NT2/D1 (cell line): Measurements from ENCODE around the gene NUDC.

ENCODE experiments used
- DNase-seq: peaks from one replicate; pipeline ENCODE4 v3.0.0-alpha.2; 2011; ENCODE audit warnings: low read depth, low spot score
- H3K27me3 ChIP-seq: 2 replicates; pipeline ENCODE4 v1.6.0; 2011; ENCODE audit warnings: mild to moderate bottlenecking; ENCODE audit not compliant: insufficient read length, insufficient read depth
- H3K36me3 ChIP-seq: 2 replicates; pipeline ENCODE4 v1.6.1; 2011; ENCODE audit warnings: mild to moderate bottlenecking, low read length, mixed read lengths; ENCODE audit not compliant: insufficient read depth, insufficient read length
- H3K4me1 ChIP-seq: 2 replicates; pipeline ENCODE4 v1.5.1; 2011; ENCODE audit not compliant: insufficient read depth, insufficient read length
- H3K4me3 ChIP-seq: 2 replicates; pipeline ENCODE4 v1.5.1; 2011; ENCODE audit warnings: low read depth; ENCODE audit not compliant: insufficient read length
- H3K9ac ChIP-seq: 2 replicates; pipeline ENCODE4 v1.6.0; 2011; ENCODE audit warnings: low read depth; ENCODE audit not compliant: insufficient read length
- H3K9me3 ChIP-seq: 2 replicates; pipeline ENCODE4 v1.5.1; 2011; ENCODE audit warnings: mild to moderate bottlenecking, low read length; ENCODE audit not compliant: insufficient read depth
- SUZ12 ChIP-seq: IDR thresholded peaks from 2 replicates; pipeline ENCODE4 v1.6.1; 2011; ENCODE audit not compliant: insufficient read length, insufficient read depth; ENCODE audit errors: extremely low read depth
- YY1 ChIP-seq: IDR thresholded peaks from 2 replicates; pipeline ENCODE4 v1.6.1; 2011; ENCODE audit not compliant: insufficient read length, insufficient read depth
- ZNF274 ChIP-seq: IDR thresholded peaks from 2 replicates; pipeline ENCODE4 v1.6.1; 2011; ENCODE audit warnings: mild to moderate bottlenecking, low read depth, low read length

The NUDC gene

DNA sequence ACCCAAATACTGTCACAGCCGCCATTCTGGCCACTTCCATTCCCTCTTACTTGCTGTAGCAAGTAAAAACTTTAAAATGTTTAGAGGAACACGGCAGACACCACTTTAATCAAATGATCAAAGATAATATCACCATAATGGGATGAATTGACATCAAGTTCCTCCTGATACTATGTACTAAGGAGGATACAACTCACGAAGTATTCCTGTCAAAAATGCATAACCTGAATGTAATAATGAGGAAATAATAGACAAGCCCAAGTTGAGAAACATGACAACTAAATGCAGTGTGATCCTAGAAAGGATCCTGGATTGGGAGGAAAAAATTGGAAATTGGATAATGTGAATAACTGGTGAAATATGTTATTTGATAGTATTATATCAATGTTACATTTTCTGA lies 34.8 kb downstream of the NUDC start:
- no peaks in the 10 kb centered on the region for H3K9me3 ChIP-seq
- H3K9ac ChIP-seq: no peak overlapping the region
- DNase-seq: no peak

DNA sequence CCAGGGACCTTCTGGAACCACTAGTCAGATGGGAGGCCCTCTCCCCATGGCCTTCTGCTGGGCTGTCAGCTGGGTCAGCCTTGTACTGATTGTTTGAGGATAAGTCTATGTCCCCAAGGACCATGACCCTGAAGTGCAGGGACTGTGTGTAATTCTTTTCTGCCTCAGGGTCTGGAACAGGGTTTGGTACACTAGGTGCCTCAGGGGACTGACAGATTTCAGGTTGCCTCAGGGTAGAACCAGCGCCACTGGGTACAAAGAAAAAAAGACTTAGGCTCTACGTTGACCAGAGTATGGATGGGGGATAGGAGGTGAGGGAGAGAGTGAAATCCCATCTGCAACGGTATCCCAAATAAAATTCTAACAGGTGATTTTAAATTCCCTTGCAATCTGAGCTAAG lies 35.8 kb downstream of the NUDC start:
- Histone ChIP-seq H3K9ac (no peak overlapping the region), H3K36me3 (no peaks in the 10 kb centered on the region), H3K4me3 (no peak overlapping the region), H3K4me1 (no peaks in the 10 kb centered on the region), H3K9me3 (no peaks in the 10 kb centered on the region), H3K27me3 (peaks cover 40% of the 10 kb centered on the region)
- no peak for DNase-seq
- TF ChIP-seq SUZ12: no peak
- no peak for TF ChIP-seq YY1
- TF ChIP-seq ZNF274: no peak

More for the DNA sequence above, 34.8 kb downstream of the NUDC start:
- no peak overlapping the region for H3K4me3 ChIP-seq
- TF ChIP-seq YY1 (no peak), ZNF274 (no peak), SUZ12 (no peak)
- H3K27me3 ChIP-seq: peaks cover 30% of the 10 kb centered on the region
- peaks cover 3% of the 10 kb centered on the region for H3K36me3 ChIP-seq
- no peaks in the 10 kb centered on the region for H3K4me1 ChIP-seq

DNA sequence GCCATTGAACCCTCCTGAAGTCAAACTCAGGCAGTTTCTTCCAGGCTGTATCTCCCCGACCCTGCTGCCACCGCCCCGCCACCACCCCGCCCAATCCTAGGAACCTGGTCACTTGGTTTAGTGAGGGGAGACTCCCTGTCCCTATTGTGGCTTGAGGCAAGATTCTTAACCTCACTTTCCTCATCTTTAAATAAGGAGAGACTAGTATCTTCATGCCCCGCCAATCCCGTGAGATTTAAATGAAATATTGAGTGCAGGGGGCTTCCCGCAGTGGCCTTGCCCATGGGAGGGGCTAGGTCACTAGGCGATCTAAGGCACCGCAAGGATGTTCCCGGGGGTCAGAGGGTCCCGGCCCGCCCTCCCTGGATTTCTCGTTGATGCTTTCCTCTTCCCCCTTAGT lies 37.7 kb downstream of the NUDC start:
- Histone ChIP-seq H3K4me1 (no peaks in the 10 kb centered on the region), H3K4me3 (peak overlapping the region; percentile 89), H3K9ac (no peak overlapping the region), H3K36me3 (no peaks in the 10 kb centered on the region), H3K27me3 (peaks cover 44% of the 10 kb centered on the region), H3K9me3 (no peaks in the 10 kb centered on the region)
- no peak for DNase-seq
- TF ChIP-seq ZNF274 (no peak), SUZ12 (no peak), YY1 (no peak)

DNA sequence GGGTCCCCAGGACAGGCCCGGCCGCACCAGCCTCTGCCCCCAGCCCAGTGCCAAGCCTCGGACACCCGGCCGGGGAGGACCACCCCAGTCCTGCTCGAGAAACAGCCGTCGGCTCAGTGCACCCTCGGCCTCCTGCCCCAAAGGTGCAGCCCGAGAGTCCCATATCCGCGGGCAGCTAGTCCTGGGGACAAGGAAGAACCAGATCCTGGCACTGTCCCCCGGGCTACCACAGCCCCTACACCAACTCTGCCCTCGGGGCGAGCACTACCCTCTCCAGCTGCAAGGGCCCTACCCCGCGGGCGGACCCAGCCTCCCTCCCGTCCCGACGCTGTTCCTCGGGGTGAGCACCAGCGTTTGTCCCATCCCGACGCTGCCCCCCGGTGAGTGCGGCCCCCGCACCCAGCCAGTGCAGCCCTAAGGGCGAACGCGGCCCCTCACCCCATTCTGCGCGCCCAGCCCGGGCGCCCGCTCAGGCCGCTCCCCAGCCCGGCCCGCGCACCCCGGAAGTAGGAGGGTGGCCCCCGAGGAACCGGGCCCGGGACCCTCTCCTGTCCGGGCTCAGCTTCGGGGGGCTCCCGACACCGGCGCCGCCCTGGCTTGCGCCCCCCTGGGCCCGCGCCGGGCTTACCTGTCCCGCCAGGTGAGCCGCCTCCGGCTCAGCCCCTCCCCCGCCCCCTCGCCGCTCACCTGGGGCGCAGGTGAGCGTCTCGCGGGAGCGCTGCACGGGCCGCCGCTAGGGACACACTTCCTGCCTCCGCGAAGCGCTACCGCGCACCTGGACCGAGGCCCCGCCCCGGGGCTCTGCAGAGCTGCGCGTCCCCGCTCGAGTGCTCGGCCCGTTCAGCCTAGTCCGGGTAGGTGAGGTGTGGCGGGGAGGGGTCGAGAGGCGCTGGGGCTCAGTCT lies 38.4 kb downstream of the NUDC start, which contains the start of gene KDF1:
KDF1 (minus strand) TSS at position 747 of the 903 bp plus-strand sequence. CDS start 8,088 bp downstream, outside the sequence.
- H3K9me3 ChIP-seq: no peaks in the 10 kb centered on the region
- peak within 1 kb of the TSS; percentile 89 for H3K9ac ChIP-seq
- no peaks in the 10 kb centered on the region for H3K36me3 ChIP-seq
- H3K4me1 ChIP-seq: no peaks in the 10 kb centered on the region
- DNase-seq: peak; percentile 18
- H3K4me3 ChIP-seq: peak within 1 kb of the TSS; percentile 89
- H3K27me3 ChIP-seq: peaks cover 44% of the 10 kb centered on the region
- TF ChIP-seq YY1 (no peak), ZNF274 (no peak), SUZ12 (no peak)

DNA sequence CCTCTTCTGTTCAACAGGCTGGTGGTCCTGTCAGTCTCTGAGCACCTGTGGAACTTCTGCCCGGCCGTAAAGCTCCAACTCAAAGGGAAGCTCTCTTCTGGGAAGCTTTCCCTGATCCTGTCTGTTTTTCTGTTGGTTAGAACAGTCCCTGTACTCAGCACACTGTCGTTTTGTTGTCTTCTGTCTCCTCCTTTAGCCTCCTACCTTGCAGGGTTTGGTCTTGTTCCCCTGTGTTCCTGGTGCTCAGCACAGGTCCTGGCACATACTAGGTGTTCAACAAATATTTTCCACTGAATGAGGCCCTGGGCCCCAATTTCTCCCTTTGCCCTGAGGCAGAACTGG lies 39.1 kb downstream of the NUDC start:
- TF ChIP-seq YY1 (no peak), SUZ12 (no peak), ZNF274 (no peak)
- no peak for DNase-seq
- Histone ChIP-seq H3K9ac (peak overlapping the region; percentile 89), H3K4me3 (peak overlapping the region; percentile 89), H3K4me1 (no peaks in the 10 kb centered on the region), H3K27me3 (peaks cover 44% of the 10 kb centered on the region), H3K36me3 (no peaks in the 10 kb centered on the region), H3K9me3 (no peaks in the 10 kb centered on the region)

DNA sequence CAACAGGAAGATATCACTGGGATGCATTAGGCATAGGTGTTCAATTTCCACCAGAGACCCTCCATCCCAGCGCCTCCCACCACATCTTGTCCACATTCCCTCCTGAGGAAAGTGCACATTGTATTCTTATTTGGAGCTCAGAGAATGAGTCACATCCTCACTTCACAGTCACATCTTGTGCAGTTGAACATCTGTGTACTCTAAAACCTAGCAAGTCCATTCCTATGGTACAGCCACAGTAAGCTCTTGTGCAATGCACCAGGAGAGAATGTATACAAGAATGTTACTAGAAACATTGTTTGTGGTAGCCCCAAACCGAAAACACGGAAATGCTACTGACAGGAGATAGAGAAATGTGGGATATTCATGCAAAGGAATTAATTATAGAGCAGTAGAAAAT lies 40.3 kb downstream of the NUDC start:
- H3K9me3 ChIP-seq: no peaks in the 10 kb centered on the region
- H3K4me1 ChIP-seq: no peaks in the 10 kb centered on the region
- H3K27me3 ChIP-seq: peaks cover 44% of the 10 kb centered on the region
- no peak for TF ChIP-seq ZNF274
- no peak for TF ChIP-seq SUZ12
- TF ChIP-seq YY1: no peak
- DNase-seq: no peak
- H3K36me3 ChIP-seq: no peaks in the 10 kb centered on the region
- no peak overlapping the region for H3K4me3 ChIP-seq
- H3K9ac ChIP-seq: no peak overlapping the region

DNA sequence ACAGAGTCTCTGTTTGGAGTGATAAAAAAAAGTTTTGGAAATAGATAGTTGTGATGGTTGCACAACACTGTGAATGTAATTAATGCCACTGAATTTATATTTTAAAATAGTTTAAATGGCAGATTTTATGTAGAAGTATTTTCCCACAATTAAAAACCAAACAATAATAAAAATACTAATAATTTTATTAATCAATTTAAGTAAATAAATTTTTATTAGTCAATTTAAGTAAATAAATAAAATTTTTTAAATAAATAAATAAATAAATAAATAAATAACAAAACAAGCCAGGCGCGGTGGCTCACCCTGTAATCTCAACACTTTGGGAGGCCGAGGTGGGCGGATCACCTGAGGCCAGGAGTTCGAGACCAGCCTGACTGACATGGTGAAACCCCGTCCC lies 43.7 kb downstream of the NUDC start:
- no peak overlapping the region for H3K9ac ChIP-seq
- TF ChIP-seq ZNF274 (no peak), SUZ12 (no peak), YY1 (no peak)
- H3K4me3 ChIP-seq: no peak overlapping the region
- no peak for DNase-seq
- H3K36me3 ChIP-seq: no peaks in the 10 kb centered on the region
- no peaks in the 10 kb centered on the region for H3K9me3 ChIP-seq
- peaks cover 25% of the 10 kb centered on the region for H3K27me3 ChIP-seq
- H3K4me1 ChIP-seq: peaks cover 3% of the 10 kb centered on the region
